Uterus (tissue), 2 donors: Measurements from ENCODE around the gene TBC1D25.

Experiments
- CTCF ChIP-seq, 4 experiments: fragments of 200-600 bp in 2 of 4; fragments of 450-650 bp in 2 of 4; sonication (generic) in 2 of 4; IDR thresholded peaks; one replicate each; pipeline ENCODE4 v1.5.1; 2016 to 2019; ENCODE audit warnings: antibody characterized with exemption in 4 of 4, mild to moderate bottlenecking in 2 of 4, moderate library complexity in 1 of 4
- POLR2A ChIP-seq, 2 donors: fragments of 450-650 bp; IDR thresholded peaks; one replicate each; pipeline ENCODE4 v1.6.1; 2016; ENCODE audit warnings: antibody characterized with exemption in 2 of 2, mild to moderate bottlenecking in 1 of 2, moderate library complexity in 1 of 2

GRCh38 chrX:48599341-48599740, 59.8 kb downstream of the TBC1D25 start:
- TF ChIP-seq POLR2A (IDR thresholded peaks at IDR 0.05), result no peak
- no peak for TF ChIP-seq CTCF (IDR thresholded peaks at IDR 0.05)
